SHP77 treated with DMSO at 0.1 percent for 48 hours (cell line): ENCODE data around the gene RAD9A.
"Not testable (repeated sequence)": the region's sequence is repeated elsewhere in the genome, so short reads cannot be mapped to it uniquely, and the experiment has no call there.

Experiments
- DNase-seq: peaks from one replicate; lab custom pipeline; 2025; lab: John Stamatoyannopoulos, UW

Gene RAD9A

DNA sequence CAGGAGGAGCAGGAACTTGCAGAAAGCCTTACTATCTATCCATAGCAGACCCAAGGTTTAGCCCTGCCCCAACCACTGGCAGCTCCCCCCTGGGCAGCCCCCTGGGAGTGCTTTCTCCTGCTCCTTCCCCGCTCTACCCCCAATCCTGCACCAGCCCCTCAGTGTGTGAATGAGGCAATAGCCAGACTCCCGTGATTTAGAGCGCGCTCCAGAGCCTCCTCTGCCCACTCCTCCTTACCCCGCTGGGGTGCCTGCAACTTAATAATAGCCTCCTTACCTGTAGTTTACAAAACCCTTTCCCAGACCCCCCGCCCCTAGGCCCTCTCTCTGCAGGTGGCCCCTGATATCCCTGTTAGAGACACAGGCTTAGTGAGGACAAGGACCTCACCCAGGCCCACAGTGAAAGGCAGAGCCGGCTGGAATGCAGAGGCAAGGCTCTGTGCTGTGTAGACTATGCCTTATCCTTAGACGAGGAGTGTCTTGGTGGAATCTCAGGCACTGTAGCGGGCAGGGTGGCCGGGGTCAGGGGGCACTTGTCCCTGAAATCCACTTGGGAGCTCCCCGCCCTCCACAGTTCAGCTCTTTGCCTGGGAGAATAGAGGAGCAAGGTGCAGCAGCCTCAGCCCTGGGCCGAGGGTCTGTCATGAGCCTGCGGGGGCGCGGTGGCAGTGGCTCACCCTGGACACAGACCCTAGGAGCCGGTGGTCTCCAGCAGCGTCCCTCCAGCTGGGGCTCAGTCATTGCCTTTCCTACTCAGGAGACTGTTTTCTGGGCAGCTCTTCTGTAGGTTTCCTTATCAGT lies 19.4 kb downstream of the RAD9A start:
- no peak for DNase-seq

DNA sequence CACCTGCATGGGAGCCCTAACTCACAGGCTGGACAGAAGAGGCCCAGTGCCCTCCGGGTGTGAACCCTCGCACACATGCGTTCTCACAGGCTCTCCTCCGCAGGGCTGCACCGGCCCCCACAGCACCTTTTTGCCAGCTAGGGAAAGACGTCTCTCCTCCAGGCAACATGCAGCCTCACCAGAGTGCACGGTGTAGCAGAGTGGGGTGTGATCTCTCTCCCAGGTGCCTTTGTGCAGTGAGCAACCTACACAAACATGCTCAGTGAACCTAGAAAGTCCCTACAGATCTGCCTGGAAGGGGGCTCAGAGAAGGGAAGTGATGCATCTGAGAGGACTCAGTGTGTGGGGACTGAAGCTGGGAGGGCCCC lies 20.0 kb downstream of the RAD9A start:
- no peak for DNase-seq

DNA sequence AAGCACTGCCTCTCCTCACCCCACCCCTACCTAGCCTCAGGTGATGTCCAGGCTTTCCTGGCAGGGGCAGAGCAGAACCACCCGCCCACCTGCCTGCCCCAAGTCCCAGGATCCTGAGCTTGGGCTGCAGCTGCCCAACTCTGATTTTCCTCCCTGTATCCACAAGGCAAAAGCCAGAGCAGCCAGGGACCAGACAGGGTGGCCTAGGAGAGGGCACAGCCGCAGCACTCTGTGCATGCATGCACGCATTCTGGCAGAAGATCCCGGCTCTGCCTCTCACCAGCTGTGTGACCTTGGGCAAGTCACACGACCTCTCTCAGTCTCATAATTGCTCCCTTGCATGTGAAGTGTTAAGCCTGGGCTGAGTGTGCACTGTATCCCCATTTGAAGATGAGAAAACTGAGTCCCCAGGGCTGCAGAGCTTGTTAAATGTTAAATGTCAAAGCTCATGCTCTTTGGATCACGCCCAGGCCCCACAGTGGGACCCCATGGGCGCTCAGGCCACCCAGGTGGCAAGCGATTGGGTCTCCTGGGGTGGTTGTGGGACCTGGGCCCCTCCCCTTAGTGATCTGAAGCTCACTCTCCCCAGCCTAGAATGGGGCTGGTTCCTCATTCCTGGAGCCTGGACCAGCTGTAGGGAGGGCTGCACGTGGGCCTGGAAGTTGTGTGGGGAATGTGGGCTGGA lies 20.9 kb downstream of the RAD9A start:
- no peak for DNase-seq

GRCh38 chr11:67413266-67413849 lies 21.6 kb downstream of the RAD9A start:
- DNase-seq: no peak

DNA sequence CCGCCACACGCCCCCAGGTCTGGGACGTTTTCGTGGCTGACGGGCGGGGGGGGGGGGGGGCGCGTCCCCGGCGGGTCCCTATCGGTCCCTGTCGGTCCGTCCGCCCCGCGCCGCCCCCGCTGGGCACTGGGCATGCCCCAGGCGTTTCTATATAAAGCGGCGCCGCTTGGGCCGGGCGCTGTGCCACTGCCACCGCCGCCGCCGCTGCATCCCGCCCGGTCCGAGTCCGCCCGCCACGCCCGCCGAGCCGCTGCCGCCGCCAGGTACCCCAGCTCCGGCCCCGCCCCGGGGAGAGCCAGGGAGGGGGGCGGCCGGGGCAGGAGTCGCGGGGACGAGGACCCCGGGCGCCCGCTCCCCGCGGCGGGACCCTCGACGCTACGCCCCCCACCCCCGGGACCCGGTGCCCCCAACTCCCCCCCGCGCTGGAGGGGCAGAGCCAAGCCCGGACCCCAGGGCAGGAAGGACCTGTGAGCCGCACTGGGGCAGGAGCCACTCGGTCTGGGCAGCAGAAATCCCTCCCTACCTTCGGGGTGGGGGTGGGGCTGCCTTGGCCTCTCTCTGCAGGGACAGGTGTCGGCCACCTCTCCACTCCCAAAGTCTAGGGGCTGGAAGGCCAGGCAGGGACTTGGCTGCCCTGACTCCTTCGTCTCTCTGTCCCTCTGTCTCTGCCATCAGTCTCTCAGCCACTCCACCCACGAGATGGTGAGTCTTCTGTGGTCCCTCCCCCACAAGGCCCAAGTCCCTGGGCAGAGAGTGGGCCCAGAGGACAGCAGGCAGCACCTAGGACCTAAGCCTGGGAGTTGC lies 23.9 kb downstream of the RAD9A start, which contains the start of gene CARNS1:
TSS of gene CARNS1 (plus strand) at position 178 of the 804 bp plus-strand sequence. CDS start at position 700, 522 bp downstream.
- DNase-seq: no peak

DNA sequence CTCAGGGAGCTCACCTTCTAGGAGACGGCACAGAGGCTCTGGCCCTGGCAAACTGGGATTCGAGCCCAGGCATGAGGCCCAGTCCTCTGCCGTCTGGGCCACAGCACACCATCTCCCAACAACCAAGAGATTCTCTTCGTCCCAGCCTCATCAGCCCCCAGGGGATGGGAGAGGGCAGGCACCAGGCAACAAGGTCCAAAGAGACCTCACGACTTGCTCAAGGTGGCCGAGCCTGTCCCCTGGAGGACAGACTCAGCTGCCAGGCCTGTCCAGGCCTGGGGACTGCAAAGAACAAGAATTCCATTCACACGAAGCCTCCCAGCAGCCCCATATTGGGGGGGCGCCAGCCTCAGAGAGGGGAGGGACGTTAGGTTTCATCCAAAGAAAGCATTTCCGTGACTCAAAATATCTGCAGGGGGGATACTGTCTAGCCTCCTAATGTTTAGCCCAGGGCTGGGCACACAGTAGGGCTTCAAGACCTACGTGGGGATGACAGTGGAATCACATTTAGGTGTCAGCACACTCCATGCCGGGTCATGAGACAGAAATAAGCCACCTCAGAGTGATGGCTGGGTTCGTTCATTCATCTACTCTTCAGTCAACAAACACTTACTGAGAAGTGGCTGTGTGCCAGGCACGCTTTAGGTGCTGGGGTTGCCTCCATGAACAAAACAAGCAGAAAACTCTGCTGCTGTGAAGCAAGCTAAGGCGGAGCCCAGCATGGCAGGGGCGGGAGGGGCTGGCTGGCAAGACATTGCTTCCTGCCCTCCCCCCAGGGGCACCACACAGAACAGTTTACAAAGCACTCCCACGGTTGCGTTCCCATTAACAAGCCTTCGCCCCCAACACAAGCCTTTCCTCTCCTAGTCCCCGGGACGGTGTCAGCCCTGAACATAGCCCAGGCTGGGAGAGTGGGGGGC lies 24.9 kb downstream of the RAD9A start:
- peak; percentile 44 for DNase-seq

DNA sequence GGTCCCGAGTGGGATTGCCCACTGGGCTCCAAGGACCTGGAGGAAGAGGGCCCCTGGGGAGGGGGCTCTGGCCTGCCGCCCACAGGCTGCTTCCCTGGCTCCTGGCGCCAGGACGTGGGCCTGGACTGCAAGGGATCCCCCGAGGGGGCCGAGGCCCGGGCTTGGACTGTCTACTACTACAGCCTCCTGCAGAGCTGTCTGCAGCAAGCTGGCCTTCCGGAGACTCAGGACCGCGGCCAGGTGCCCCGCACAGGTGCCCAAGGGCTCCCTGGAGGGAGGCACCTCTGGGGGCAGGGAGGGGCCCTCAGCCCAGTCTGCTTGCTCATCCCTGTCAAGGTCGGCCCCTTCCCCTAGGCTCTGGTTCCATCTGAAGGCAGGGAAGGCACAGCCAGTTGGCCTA lies 25.6 kb downstream of the RAD9A start:
- no peak for DNase-seq

DNA sequence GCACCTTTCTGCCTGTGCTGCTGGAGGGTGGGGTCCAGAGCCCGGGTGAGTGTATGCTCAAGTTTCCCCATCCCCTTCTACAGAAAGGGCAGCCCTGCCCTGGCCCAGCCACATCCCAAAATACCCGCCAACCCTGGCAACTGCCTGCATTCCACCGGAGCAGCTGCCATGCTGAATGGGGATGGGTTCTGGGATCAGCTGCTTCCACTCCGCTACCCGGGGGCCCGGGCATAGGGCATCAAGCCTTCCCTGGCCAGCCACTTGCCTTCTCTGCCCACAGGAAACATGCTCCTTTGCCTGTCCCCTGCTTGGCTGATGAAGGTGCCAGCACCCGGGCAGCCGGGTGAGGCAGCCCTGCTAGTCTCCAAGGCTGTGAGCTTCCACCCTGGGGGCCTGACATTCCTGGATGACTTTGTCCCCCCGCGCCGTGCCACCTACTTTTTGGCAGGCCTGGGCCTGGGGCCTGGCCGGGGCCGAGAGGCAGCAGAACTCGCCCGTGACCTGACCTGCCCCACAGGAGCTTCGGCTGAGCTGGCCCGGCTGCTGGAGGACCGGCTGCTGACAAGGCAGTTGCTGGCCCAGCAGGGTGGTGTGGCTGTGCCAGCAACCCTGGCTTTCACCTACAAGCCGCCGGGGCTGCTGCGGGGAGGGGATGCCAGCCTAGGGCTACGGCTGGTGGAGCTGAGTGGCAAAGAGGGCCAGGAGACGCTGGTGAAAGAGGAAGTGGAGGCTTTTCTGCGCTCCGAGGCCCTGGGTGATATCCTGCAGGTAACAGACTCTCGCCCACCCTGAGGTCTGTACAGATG lies 26.9 kb downstream of the RAD9A start:
- DNase-seq: no peak

- no peak for DNase-seq
These were observed 27.7 kb downstream of the RAD9A start for GRCh38 chr11:67419325-67420049.

DNA sequence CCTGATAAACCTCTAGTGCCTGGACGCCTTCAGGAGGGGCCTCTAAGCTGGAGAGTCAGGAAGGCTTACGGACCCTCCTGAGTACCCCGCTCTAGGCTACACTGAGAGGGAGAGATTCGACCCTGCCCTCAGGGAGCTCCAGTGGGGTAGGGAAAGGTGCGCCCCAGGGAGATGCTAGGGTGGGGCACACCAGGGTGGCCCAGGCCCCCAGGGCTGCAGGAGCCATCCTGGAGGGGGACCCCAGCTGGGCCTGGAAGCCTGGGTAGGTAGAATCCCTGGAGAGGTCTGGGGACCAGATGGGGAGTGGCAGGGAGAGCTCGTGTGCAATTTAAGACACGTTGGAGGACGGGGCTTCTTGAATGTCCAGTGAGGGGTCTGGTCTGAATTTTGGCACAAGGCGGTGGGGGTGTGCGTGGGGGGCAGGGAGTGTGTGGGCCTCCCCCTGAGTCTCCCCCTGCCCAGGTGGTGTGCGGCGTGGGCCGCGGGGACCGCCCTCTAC lies 28.4 kb downstream of the RAD9A start:
- peak; percentile 31 for DNase-seq

DNA sequence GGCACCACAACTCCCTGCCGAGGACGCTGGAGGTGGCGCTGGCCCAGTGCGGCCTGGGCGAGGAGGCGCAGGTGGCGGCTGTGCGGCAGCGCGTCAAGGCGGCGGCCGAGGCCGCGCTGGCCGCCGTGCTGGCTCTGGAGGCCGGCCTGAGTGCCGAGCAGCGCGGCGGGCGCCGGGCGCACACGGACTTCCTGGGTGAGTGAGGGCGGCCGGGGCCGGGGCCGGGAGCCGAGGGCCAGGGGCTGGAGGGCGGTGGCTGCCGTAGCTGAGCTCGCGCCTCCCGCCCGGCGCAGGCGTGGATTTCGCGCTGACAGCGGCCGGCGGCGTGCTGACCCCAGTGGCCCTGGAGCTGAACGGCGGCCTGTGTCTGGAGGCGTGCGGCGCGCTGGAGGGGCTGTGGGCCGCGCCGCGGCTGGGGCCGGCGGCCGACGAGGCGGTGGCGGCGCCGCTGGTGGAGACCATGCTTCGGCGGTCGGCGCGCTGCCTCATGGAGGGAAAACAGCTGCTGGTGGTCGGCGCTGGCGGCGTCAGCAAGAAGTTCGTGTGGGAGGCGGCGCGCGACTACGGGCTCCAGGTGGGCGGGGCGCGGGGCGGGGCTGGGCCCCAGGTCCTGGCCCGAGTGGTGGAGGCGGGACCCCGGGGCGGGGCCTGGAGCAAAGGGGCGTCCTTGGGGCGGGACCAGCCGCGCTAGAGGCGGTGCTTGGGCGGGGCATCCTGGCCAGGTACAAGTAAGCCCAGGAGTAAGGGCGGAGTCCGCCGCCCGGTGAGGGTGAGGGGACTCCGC lies 29.1 kb downstream of the RAD9A start:
- DNase-seq: peak; percentile 76

DNA sequence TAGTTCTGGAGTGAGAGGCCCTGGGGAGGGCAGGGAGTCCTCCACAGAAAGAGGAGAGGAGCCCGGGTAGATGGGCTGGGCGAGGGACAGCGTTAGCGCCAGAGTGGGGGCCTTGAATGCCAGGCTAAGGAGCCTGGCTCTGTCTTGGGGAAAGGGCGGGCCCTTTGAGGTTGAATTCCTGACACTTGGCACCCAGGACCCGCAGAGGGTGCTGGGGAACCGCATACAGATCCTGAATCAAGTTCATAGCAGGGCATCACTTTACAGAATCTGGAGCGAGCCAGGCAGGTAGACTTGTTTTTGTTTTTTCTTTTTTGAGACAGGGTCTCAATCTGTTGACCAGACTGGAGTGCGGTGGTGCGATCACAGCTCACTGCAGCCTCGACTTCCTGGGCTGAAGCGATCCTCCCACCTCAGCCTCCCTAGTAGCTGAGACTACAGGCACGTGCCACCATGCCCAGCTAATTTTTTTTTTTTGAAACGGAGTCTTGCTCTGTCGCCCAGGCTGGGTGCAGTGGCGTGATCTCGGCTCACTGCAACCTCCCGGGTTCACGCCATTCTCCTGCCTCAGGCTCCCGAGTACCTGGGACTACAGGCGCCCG lies 29.7 kb downstream of the RAD9A start:
- no peak for DNase-seq

- DNase-seq: no peak
These were observed 31.1 kb downstream of the RAD9A start for GRCh38 chr11:67422891-67423290.

- no peak for DNase-seq
These were observed 31.7 kb downstream of the RAD9A start for GRCh38 chr11:67423466-67423865.

DNA sequence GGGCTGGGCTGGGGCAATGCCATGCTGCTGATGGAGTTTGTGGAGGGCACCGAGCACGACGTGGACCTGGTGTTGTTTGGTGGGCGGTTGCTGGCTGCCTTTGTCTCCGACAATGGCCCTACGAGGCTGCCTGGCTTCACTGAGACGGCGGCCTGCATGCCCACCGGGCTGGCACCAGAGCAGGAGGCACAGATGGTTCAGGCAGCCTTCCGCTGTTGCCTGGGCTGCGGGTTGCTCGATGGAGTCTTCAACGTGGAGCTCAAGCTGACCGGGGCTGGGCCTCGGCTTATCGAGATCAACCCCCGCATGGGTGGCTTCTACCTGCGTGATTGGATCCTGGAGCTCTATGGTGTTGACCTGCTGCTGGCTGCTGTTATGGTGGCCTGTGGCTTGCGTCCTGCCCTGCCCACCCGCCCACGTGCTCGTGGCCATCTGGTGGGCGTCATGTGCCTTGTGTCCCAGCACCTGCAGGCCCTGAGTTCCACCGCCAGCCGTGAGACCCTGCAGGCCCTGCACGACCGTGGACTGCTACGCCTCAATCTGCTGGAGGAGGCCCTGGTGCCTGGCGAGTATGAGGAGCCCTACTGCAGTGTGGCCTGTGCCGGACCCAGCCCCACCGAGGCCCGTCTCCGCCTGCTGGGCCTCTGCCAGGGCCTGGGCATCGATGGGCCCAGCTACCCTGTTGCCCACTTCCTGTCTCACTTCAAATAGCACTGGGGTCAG lies 32.3 kb downstream of the RAD9A start:
- DNase-seq: no peak

GRCh38 chr11:67427364-67427859 lies 35.6 kb downstream of the RAD9A start:
- not testable (repeated sequence) for DNase-seq
